Parathyroid adenoma (tissue), 2 donors: ENCODE results near the gene GTF3C5.
A peak's percentile ranks its signal among the peaks of the same experiment; 100 is the strongest.

Experiments used
- H2AFZ ChIP-seq: fragments of 300-600 bp; sonication (generic); one replicate; pipeline ENCODE4 v1.7.0; 2017; ENCODE audit warnings: antibody characterized with exemption, mild to moderate bottlenecking
- H3K27ac ChIP-seq: fragments of 300-600 bp; sonication (generic); one replicate; pipeline ENCODE4 v1.7.0; 2017
- H3K27me3 ChIP-seq: fragments of 300-600 bp; sonication (generic); one replicate; pipeline ENCODE4 v1.7.0; 2017; ENCODE audit warnings: low read length; ENCODE audit not compliant: control insufficient read depth, insufficient read depth
- H3K36me3 ChIP-seq: fragments of 300-600 bp; sonication (generic); one replicate; pipeline ENCODE4 v1.7.0; 2017; ENCODE audit warnings: low read length; ENCODE audit not compliant: control insufficient read depth, insufficient read depth
- H3K4me1 ChIP-seq: fragments of 300-600 bp; sonication (generic); one replicate; pipeline ENCODE4 v1.7.0; 2017; ENCODE audit warnings: control low read depth
- H3K4me2 ChIP-seq: fragments of 300-600 bp; sonication (generic); one replicate; pipeline ENCODE4 v1.7.0; 2017; ENCODE audit warnings: low read length
- H3K4me3 ChIP-seq: fragments of 300-600 bp; sonication (generic); one replicate; pipeline ENCODE4 v1.7.0; 2017; ENCODE audit warnings: low read depth, low read length
- H3K79me2 ChIP-seq: fragments of 300-600 bp; sonication (generic); one replicate; pipeline ENCODE4 v1.7.0; 2017; ENCODE audit warnings: control low read depth
- H3K9ac ChIP-seq: fragments of 300-600 bp; sonication (generic); one replicate; pipeline ENCODE4 v1.7.0; 2017; ENCODE audit warnings: mild to moderate bottlenecking
- H3K9me3 ChIP-seq: fragments of 300-600 bp; sonication (generic); one replicate; pipeline ENCODE4 v1.7.0; 2017; ENCODE audit warnings: low read length; ENCODE audit not compliant: control insufficient read depth
- CTCF ChIP-seq: fragments of 300-600 bp; sonication (generic); IDR thresholded peaks from one replicate; pipeline ENCODE4 v1.7.0; 2017; ENCODE audit warnings: antibody characterized with exemption, mild to moderate bottlenecking
- donor health status: primary hyperparathyroidism.

The GTF3C5 gene

GRCh38 chr9:133027134-133027533, 3.7 kb upstream of the GTF3C5 start:
- Histone ChIP-seq H3K9me3 (no peaks in the 10 kb centered on the region), H3K4me3 (no peak overlapping the region), H3K4me2 (no peak overlapping the region), H3K27ac (no peak overlapping the region), H2AFZ (no peak overlapping the region), H3K36me3 (no peaks in the 10 kb centered on the region), H3K9ac (no peak overlapping the region), H3K79me2 (peaks cover 14% of the 10 kb centered on the region), H3K4me1 (peaks cover 2% of the 10 kb centered on the region), H3K27me3 (no peaks in the 10 kb centered on the region)
- TF ChIP-seq CTCF: no peak

- Histone ChIP-seq H3K27ac (no peak overlapping the region), H3K9me3 (no peaks in the 10 kb centered on the region), H3K4me2 (no peak overlapping the region), H3K36me3 (no peaks in the 10 kb centered on the region), H3K4me1 (peaks cover 2% of the 10 kb centered on the region), H2AFZ (no peak overlapping the region), H3K4me3 (no peak overlapping the region), H3K79me2 (peaks cover 15% of the 10 kb centered on the region), H3K27me3 (no peaks in the 10 kb centered on the region), H3K9ac (no peak overlapping the region)
- TF ChIP-seq CTCF: no peak
These were observed 2.6 kb upstream of the GTF3C5 start for GRCh38 chr9:133028221-133028620.

- peaks cover 20% of the 10 kb centered on the region for H3K79me2 ChIP-seq
- H2AFZ ChIP-seq: peak overlapping the region; percentile 96
- H3K27ac ChIP-seq: peak overlapping the region; percentile 91
- peak overlapping the region; percentile 84 for H3K4me2 ChIP-seq
- peak overlapping the region; percentile 67 for H3K9ac ChIP-seq
- H3K36me3 ChIP-seq: no peaks in the 10 kb centered on the region
- H3K4me3 ChIP-seq: peak overlapping the region; percentile 92
- H3K4me1 ChIP-seq: peaks cover 2% of the 10 kb centered on the region
- no peaks in the 10 kb centered on the region for H3K27me3 ChIP-seq
- H3K9me3 ChIP-seq: no peaks in the 10 kb centered on the region
- TF ChIP-seq CTCF: no peak
These were observed 842 bp upstream of the GTF3C5 start for GRCh38 chr9:133029994-133030316.

- TF ChIP-seq CTCF: no peak
- H3K27me3 ChIP-seq: no peaks in the 10 kb centered on the region
- peak overlapping the region; percentile 74 for H3K4me2 ChIP-seq
- H3K4me3 ChIP-seq: peak overlapping the region; percentile 92
- H2AFZ ChIP-seq: peak overlapping the region; percentile 96
- no peaks in the 10 kb centered on the region for H3K36me3 ChIP-seq
- H3K27ac ChIP-seq: peak overlapping the region; percentile 91
- H3K79me2 ChIP-seq: peaks cover 20% of the 10 kb centered on the region
- no peaks in the 10 kb centered on the region for H3K9me3 ChIP-seq
- peaks cover 2% of the 10 kb centered on the region for H3K4me1 ChIP-seq
- H3K9ac ChIP-seq: peak overlapping the region; percentile 21
These were observed 279 bp downstream of the GTF3C5 start for GRCh38 chr9:133031130-133031422.

GRCh38 chr9:133031496-133031911, 707 bp downstream of the GTF3C5 start:
- Histone ChIP-seq H3K9ac (peak overlapping the region; percentile 4), H3K9me3 (no peaks in the 10 kb centered on the region), H3K79me2 (peaks cover 20% of the 10 kb centered on the region), H3K4me3 (peak overlapping the region; percentile 92), H2AFZ (peak overlapping the region; percentile 96), H3K4me1 (peaks cover 2% of the 10 kb centered on the region), H3K27me3 (no peaks in the 10 kb centered on the region), H3K4me2 (peak overlapping the region; percentile 74), H3K27ac (no peak overlapping the region), H3K36me3 (no peaks in the 10 kb centered on the region)
- no peak for TF ChIP-seq CTCF
